Mesodermal cell (in vitro differentiated cells): Measurements from ENCODE around the gene DBP.

ENCODE experiments used
- H3K27ac ChIP-seq: 2 replicates; pipeline ENCODE4 v1.7.0; 2013; ENCODE audit warnings: mild to moderate bottlenecking, low read depth, low read length, moderate library complexity; ENCODE audit not compliant: severe bottlenecking
- H3K36me3 ChIP-seq: 2 replicates; pipeline ENCODE4 v1.7.1; 2013; ENCODE audit warnings: mild to moderate bottlenecking, low read length, moderate library complexity; ENCODE audit not compliant: control insufficient read depth, insufficient read depth
- H3K4me1 ChIP-seq: one replicate; pipeline ENCODE4 v1.7.1; 2013; ENCODE audit warnings: mild to moderate bottlenecking, low read length; ENCODE audit not compliant: insufficient read depth, control insufficient read depth, poor library complexity, severe bottlenecking
- H3K4me3 ChIP-seq: 2 replicates; pipeline ENCODE4 v1.7.0; 2013; ENCODE audit warnings: low read length, control low read depth, mild to moderate bottlenecking; ENCODE audit not compliant: insufficient read depth, poor library complexity, severe bottlenecking; ENCODE audit errors: extremely low read depth
- H3K9me3 ChIP-seq: 2 replicates; pipeline ENCODE4 v1.7.1; 2013; ENCODE audit warnings: mild to moderate bottlenecking, low read length, moderate library complexity; ENCODE audit not compliant: control insufficient read depth
- WGBS, 2 experiments: methylation state at CpG; one replicate each; pipeline ENCODE4 v1.1.5; 2013; ENCODE audit warnings: missing lambda C conversion rate in 2 of 2; ENCODE audit not compliant: insufficient coverage in 2 of 2; 5-methylcytosine and 5-hydroxymethylcytosine counted together

Gene DBP

DNA sequence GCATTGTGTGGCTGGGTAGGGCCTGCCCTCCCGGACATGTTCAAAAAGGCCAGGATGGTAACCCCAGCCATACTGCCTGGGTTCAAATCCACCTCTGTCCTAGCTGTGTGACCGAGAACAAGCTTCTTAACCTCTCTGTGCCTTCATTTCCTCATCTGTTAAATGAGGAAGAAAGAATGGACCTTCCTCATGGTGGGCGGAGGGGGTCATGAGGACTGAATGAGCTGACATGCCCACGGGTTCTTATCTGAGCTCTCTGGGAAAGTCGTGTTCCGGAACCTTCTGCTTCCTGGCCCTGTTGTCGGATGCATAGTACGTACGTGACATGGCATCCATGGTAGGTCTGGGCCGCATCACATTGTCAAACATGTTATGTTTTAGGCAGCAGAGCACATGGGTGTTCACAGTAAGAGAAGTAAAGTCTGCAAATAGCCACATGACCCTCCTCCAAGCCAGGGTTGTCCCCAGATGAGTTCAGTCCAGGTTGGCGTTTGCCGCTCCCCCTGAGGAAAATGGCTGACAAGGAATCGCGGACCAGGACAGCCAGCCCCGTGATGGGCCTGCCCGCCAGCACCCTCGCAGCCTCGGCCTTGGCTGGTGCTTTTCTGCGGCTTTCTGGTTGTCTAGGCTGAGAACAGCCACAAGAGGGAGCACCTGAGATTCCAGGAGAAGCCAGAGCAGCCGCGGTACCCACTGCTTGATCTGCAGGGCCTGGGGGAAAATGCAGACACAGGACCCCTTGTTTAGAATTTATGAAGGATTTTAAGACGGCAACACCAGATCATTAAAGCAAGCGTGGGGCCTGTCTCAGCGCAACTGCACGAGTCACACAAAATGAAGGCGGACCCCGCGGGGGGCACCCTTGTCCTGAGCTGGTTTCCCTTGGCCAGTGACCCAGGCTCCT is 38.0 kb upstream of the DBP start:
- Histone ChIP-seq H3K27ac (no peak overlapping the region), H3K9me3 (no peaks in the 10 kb centered on the region), H3K36me3 (no peaks in the 10 kb centered on the region), H3K4me3 (no peak overlapping the region), H3K4me1 (no peaks in the 10 kb centered on the region)
- 38 to 40% methylated on average over 26 of the region's 28 CpGs for WGBS, 2 experiments

DNA sequence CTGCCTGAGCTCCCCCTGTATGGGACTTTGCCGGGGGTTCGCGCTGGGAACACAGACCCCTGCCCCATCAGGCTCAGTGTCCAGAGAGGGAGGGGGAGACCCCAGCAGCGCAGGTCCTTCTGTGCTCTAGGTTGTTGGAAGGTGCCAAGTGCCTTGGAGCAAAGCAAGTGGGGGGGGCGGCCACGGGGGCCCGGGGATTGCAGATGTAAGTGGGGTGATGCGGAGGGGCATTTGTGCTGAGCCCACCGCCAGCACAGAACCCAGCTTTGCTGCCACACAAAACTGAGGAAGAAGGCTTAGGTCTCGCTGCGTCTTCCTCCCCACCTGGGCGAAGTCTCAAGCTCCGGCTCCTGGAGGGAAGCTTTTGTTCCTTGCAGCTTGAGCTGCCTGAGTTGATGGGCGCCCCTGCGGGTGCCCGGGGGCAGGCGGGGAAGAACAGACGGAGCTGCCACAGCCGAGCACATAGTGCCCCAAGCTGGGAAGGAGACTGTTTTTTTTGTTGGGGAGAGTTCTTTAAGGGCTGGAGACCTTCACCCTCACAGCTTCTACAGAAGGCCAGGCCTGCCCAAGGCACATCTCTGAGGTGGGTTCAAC is 37.1 kb upstream of the DBP start:
- H3K9me3 ChIP-seq = no peaks in the 10 kb centered on the region
- H3K36me3 ChIP-seq = no peaks in the 10 kb centered on the region
- H3K4me1 ChIP-seq = no peaks in the 10 kb centered on the region
- H3K4me3 ChIP-seq = no peak overlapping the region
- no peak overlapping the region for H3K27ac ChIP-seq
- WGBS, 2 experiments = 72 to 83% methylated on average over 12 to 14 of the region's 19 CpGs

DNA sequence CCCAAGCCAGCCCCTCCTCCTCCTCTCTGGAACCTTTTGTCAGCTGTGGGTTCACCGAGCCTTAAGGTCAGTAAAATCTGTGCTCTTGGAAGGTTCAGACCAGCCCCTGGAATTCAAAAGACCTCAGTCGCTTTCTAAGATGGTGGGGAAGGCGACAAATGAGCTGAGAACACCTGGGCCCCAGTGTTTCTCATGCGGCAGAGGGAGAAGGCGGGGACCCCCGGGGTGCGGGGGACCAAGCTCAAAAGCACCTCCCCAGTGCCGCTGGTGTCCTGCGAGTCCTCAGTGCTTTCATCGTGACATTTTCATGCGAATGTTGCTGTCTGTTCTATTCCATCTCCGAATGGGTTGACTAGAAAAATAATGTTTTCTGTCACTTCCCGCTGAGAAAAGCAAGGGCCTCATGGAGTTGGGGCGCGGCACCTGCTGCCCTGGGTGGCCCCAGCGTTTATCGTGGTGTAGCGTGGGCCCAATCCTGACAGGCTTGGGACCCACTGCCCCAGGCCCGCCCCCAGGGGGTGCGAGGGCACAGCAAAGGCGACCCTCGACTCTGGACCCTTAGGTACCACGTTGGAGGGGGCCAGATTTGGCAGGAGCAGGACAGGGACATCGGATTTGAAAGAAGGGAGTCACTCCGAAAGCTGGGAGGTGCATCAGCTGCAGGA is 36.4 kb upstream of the DBP start:
- Histone ChIP-seq H3K4me3 (no peak overlapping the region), H3K9me3 (no peaks in the 10 kb centered on the region), H3K36me3 (no peaks in the 10 kb centered on the region), H3K4me1 (no peaks in the 10 kb centered on the region), H3K27ac (no peak overlapping the region)
- 67 to 72% methylated on average over 24 to 25 of the region's 25 CpGs for WGBS, 2 experiments

DNA sequence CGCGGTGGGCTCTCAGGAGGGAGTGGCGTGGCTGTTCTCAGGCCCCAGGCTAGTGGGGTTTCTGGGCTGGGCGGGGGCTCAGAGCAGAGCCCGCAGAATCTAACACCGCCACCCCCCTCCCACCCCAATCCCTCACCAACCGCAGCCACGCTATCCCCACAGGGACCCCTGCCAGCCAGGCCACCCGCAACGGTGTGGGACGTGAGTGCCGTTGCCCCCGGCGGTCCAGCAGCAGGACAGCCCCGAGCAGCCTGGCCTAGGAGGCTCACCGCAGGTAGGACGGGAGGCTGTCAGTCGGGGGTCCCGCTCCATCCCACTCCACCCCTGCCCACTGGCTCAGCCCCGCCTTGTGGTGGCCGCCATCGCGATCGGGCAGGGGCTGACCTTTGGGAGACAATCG is 35.8 kb upstream of the DBP start, which contains the start of gene NTN5:
TSS of gene NTN5 (minus strand) at position 24 of the 400 bp plus-strand sequence. CDS start 2,031 bp downstream, outside the sequence.
- H3K4me1 ChIP-seq = no peaks in the 10 kb centered on the region
- 75 to 76% methylated on average over 10 to 20 of the region's 25 CpGs for WGBS, 2 experiments
- no peaks in the 10 kb centered on the region for H3K9me3 ChIP-seq
- H3K36me3 ChIP-seq = no peaks in the 10 kb centered on the region
- H3K27ac ChIP-seq = no peak within 1 kb of the TSS
- no peak within 1 kb of the TSS for H3K4me3 ChIP-seq

DNA sequence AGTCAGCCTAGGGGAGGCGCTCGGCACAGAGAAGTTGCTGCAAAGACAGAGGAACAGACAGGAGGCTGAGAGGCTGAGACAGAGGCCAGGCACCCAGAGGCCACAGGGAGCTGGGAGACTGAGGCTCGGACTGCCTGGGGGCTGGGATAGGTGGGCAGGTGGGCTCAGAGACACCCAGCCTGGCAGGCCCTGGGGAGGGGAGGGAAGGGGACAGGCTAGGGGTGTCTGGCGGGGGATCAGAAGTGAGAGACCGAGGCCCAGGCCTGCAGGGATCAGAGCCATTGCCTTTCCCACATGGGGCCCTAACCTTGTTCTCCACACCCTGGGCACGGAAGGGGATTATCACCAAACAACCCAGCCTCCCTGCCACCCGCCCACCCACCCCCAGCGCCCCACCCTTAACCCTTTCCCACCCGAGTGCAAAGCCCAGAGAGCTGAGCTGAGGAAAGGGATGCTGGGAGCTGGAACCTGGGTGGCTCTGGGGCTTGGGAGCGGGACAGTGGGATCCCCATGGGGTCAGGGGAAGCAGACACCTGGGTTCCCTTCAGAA is 34.3 kb upstream of the DBP start:
- peaks cover 3% of the 10 kb centered on the region for H3K4me1 ChIP-seq
- H3K9me3 ChIP-seq = no peaks in the 10 kb centered on the region
- no peaks in the 10 kb centered on the region for H3K36me3 ChIP-seq
- WGBS, 2 experiments = 82 to 85% methylated on average over 3 of the region's 10 CpGs
- no peak overlapping the region for H3K27ac ChIP-seq
- H3K4me3 ChIP-seq = no peak overlapping the region

DNA sequence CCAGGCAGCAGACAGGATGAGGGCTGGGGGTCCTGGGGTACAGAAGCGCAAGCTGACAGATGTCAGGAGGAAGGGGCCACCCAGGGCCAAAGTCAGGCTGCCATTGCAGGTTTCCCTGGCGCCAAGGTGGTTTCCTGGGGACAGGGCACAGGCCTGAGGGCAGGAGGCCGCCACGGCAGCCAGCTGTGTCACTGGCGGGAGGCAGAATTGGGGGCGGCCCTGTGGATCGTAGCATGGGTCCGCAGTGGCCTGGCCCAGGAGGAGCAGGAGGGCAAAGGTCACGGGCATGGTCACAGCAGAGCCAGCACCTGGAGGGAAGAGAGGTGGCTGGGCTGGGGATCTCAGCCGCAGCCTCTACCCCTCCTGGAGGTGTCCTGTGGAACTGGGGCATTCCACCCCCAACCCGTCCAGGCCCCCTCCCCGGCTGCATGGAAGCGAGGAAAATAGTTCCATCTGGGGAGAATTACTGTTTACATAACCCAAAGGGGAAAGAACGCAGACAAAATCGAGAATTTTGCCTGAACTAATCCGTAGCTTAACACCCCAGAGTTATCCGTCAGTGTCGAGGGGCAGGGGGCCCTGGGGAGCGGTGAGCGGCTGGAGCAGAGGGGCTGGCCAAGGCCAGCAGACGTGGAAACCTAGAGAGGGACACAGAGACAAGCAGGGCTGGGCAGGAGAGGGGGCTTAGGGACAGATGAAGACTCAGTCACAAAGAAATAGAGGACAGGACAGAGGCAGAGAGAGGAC is 33.7 kb upstream of the DBP start:
- H3K27ac ChIP-seq = no peak overlapping the region
- H3K36me3 ChIP-seq = no peaks in the 10 kb centered on the region
- H3K9me3 ChIP-seq = no peaks in the 10 kb centered on the region
- WGBS, 2 experiments = 89 to 90% methylated on average over 13 to 19 of the region's 21 CpGs
- no peak overlapping the region for H3K4me3 ChIP-seq
- H3K4me1 ChIP-seq = peaks cover 3% of the 10 kb centered on the region

DNA sequence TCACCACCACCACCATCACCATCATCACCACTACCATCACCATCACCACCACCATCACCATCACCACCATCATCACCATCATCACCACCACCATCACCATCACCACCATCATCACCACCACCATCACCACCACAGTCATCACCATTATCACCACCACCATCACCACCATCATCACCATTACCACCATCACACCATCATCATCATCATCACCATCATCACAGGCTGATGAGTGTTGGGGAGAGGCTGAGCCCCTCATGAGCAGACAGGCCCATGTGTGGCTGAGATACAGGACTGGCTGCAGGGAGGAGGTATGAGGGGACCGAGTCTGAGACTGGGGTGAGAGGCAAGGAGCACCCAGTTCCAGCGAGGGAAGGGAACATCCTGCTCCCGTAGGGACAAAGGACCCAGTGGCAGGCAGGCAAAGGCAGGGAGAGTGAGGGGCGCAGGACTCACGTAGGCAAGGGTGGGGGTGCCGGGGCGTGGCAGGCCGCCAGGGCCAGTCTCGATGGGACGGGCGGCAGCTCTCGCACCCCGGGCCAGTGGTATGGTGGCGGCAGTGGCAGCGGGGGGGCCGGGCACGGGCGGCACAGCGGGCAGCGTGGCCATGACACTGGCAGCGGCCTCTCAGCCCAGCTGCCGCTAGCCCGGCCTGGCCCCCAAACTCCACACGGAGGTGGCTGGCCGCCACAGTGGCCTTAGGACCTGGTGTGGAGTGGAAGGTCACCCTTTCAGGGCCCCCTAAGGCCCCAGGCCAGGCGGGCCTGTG is 32.9 kb upstream of the DBP start:
- H3K9me3 ChIP-seq = no peaks in the 10 kb centered on the region
- H3K36me3 ChIP-seq = no peaks in the 10 kb centered on the region
- no peak overlapping the region for H3K27ac ChIP-seq
- no peak overlapping the region for H3K4me3 ChIP-seq
- 95 to 96% methylated on average over 22 to 26 of the region's 26 CpGs for WGBS, 2 experiments
- H3K4me1 ChIP-seq = peaks cover 3% of the 10 kb centered on the region

DNA sequence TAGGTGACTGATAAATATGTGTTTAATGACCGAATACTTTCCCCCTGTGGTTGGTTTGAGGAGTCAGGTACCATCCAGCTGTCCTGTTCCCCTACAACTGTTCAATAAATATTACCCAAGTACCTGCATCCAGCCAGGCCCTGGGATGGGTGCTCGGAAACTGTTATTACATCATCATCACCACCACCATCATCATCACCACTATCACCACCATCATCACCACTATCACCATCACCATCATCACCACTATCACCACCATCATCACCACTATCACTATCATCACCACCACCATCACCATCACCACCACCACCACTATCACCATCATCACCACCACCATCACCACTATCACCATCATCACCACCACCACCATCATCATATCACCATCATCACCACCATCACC is 31.6 kb upstream of the DBP start:
- Histone ChIP-seq H3K9me3 (no peaks in the 10 kb centered on the region), H3K4me1 (peaks cover 11% of the 10 kb centered on the region), H3K36me3 (no peaks in the 10 kb centered on the region), H3K4me3 (no peak overlapping the region), H3K27ac (no peak overlapping the region)
- WGBS, 2 experiments = 80 to 93% methylated on average over 1 of the region's 2 CpGs

DNA sequence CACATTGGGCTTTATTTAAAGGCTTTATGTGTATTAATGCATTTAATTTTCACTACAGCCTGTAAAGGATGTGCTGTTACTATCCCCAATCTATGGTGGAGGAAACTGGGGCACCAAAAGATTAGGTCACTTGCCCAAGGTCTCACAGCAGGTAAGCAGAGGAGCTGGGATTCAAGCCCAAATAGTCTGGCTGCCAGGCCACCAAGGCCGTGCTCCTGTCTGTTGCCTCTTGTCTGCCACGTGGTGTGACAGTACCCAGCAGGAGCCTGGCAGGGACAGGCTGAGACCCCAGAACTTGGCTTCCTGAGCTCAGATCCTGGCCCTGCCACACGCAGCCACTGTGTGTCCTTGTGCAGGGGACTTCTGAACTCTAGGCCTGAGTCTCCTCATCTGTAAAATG is 31.2 kb upstream of the DBP start:
- Histone ChIP-seq H3K9me3 (no peaks in the 10 kb centered on the region), H3K4me1 (peaks cover 15% of the 10 kb centered on the region), H3K27ac (no peak overlapping the region), H3K36me3 (no peaks in the 10 kb centered on the region), H3K4me3 (no peak overlapping the region)
- WGBS, 2 experiments = 83 to 95% methylated on average over 3 of the region's 3 CpGs
